GM18499 (cell line): ENCODE measurements around the gene C19orf38.
A peak's percentile ranks its signal among the peaks of the same experiment; 100 is the strongest.
"Not testable (repeated sequence)": the region's sequence is repeated elsewhere in the genome, so short reads cannot be mapped to it uniquely, and the experiment has no call there.

ENCODE experiments used
- ATAC-seq: cut with Tn5 transposase; IDR thresholded peaks from one replicate; pipeline ENCODE4 v1.9.1; 2021; ENCODE audit warnings: moderate number of reproducible peaks; ENCODE audit not compliant: insufficient read depth, unreplicated experiment

Gene C19orf38

GRCh38 chr19:10870955-10871603 is 22.9 kb downstream of the C19orf38 start, which contains the start of gene CARM1:
TSS of gene CARM1 (plus strand) at chr19:10871553. CDS start at chr19:10871703, 150 bp downstream.
- ATAC-seq, result peak; percentile 38

DNA sequence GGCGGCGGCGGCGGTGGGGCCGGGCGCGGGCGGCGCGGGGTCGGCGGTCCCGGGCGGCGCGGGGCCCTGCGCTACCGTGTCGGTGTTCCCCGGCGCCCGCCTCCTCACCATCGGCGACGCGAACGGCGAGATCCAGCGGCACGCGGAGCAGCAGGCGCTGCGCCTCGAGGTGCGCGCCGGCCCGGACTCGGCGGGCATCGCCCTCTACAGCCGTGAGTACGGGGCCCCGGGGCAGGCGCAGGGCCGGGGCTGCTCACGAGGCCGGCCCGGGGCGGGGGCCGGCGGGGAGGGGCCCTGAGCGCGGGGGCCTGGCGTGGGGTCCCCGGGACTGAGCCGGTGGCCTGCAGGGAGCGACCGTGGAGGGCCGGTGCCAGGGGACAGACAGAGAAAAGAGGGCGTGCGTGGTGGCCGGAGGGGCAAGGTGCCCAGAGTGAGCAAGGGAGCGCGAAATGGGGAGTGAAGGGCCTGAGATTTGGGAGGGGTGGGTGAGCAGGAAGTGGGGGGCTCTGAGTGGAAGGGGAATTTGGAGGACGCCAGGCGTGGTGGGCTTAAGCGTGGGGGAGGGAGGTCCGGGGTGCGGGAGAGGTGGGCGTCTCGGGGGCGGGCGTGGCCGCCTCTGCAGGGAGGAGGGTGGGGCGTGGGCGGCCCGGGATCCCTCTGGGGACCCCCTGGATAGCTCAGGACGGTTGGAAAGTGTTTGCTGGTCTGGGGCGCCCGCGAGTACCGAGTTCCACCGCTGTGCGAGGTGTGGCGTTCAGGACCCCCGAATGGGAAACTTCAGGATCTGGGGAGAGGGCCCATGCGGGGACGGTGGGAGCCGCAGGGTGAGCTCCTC is 23.7 kb downstream of the C19orf38 start:
- ATAC-seq, result no peak

GRCh38 chr19:10872546-10873107 is 24.4 kb downstream of the C19orf38 start:
- no peak for ATAC-seq

- ATAC-seq, result no peak
Observed at GRCh38 chr19:10874024-10874423, 25.8 kb downstream of the C19orf38 start.

- ATAC-seq, result no peak
Observed at GRCh38 chr19:10876459-10877240, 28.4 kb downstream of the C19orf38 start.

DNA sequence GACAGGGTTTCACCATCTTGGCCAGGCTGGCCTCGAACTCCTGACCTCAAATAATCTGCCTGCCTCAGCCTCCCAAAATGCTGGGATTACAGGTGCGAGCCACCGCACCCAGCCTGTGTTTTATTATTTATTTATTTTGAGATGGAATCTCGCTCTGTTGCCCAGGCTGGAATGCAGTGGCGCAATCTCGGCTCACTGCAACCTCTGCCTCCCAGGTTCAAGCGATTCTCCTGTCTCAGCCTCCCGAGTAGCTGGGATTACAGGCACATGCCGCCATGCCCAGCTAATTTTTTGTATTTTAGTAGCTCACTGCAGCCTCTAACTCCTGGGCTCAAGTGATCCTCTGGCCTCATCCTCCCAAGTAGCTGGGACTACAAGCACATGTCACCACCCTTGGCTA is 29.4 kb downstream of the C19orf38 start:
- ATAC-seq, result not testable (repeated sequence)

- no peak for ATAC-seq
Observed at GRCh38 chr19:10878253-10878652, 30.0 kb downstream of the C19orf38 start.

- ATAC-seq, result no peak
Observed at GRCh38 chr19:10881403-10882107, 33.3 kb downstream of the C19orf38 start.

DNA sequence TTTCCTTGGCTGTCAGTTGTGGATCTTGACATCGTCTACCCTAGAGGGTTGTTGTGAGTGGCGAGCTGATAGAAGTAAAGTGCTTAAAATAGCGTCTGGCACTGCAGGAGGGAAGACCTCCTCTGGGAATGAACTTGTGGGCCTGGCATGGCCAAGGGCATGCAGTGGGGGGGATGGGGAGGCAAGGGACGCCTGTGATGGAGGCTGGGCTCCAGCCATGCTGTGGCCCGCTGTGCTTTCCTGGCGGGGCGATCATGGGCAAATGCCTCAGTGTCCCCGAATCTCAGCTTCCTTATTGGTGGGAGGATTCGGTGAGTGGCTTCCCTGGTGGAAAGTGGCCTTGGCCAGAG is 33.9 kb downstream of the C19orf38 start:
- ATAC-seq, result no peak

GRCh38 chr19:10884274-10884673 is 36.1 kb downstream of the C19orf38 start:
- no peak for ATAC-seq

DNA sequence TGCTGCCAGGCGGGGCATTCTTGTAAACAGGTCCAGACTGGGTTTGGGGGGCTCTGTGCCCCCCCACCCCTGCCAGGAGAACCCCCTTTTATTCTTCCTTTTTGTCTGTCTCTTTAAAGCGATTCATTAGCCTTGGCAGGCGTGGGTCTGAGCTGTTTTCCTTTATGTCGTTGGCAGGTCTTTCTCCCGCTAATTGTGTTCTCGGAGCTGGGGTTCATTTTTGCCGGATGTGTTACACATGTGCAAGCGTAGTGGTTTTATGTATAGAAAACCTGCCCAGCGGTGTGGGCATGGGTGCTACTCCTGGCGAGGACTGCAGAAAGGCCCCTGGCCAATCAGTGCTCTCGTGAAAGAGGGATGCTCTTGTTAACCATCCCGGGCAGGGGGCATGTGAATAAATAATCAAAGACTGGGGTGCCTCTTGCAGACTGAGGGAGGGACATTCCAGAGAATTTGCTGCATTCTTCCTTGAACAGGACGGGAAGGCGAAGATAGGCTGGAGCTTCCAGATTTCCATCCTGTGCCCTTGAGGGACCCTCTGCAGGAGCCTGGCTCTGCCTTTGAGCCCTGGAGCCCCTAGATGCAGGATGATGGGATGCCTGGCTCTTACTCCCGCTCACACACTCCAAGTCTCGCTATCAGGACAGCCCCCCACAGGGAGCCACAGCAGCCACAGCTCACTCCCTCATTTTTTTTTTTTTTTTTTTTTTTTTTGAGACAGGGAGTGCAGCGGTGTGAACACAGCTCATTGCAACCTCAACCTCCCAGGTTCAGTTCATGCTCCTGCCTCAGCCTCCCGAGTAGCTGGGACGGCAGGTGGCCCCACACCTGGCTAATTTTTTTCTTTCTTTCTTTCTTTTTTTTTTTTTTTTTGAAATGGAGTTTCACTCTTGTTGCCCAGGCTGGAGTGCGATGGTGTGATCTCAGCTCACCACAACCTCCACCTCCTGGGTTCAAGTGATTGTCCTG is 37.3 kb downstream of the C19orf38 start:
- no peak for ATAC-seq

DNA sequence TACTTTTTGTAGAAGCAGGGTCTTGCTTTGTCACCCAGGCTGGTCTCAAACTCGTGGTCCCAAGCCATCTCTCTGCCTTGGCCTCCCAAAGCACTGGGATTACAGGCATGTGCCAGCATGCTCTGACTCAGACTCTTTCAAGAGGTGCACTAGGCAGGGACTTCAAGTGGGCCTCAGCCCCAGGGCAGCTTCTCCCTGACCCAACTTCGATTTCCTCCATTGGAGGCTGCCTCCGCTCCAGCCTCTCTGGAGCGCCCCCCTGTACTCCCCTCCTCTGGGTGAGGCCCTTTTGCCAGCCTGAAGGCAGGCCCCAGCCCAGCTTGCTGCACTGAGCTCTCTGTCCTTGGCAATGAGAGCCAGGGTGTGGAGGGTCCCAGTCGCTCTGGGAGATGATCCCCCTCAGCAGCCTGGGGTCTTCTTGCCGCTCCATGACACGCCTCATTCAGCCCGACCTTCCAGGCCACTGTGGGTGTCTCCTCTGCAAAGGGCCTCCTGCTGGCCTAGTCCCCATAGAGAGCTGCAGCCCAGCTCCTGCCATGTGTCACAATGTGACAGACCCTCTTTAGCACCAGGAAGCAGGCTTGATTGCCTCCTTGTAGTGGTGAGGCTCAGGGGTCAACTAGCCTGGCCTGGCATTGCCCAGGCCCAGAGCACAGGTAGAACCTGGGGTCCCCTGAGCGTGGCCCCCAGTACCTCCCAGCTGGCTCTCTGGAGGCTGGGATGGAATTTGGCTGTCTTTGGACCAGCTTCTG is 39.6 kb downstream of the C19orf38 start:
- ATAC-seq, result no peak

DNA sequence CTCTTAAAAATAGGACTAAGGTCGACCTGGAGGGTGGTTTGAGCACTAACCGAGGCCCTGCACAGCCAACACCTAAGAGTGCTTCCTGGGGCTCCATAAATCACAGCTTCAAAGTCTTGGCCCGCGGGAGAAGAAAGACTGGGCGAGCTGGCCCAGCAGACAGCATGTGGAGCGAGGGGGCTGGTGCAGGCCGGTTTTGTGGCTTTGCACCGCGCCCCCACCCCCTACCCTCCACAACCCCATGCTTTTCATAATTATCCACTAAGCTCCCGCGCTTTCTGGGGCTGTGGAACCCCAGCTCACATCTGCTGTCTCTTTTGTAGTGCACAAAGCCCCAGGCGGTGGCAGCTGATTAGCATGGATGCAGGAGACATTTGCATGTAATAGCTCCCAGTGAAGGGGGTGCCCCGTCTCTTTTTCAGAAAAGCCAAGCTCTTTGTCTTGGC is 40.2 kb downstream of the C19orf38 start:
- no peak for ATAC-seq

DNA sequence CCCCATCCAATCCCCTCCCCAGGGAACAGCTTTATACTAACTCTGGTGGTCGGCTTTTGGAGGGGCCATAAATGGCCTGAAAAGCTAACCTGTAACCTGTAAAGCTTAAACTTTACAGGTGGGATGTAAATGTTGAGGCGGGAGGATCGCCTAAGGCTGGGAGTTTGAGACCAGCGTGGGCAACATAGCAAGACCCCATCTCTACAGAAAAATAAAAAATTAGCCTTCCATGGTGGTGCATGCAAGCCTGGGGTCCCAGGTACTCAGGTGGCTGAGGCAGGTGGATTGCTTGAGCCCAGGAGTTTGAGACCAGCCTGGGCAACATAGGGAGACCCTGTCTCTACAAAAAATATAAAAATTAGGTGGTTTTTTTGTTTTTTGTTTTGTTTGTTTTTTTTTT is 41.7 kb downstream of the C19orf38 start:
- ATAC-seq, result no peak

- no peak for ATAC-seq
Observed at GRCh38 chr19:10891405-10892086, 43.3 kb downstream of the C19orf38 start.

DNA sequence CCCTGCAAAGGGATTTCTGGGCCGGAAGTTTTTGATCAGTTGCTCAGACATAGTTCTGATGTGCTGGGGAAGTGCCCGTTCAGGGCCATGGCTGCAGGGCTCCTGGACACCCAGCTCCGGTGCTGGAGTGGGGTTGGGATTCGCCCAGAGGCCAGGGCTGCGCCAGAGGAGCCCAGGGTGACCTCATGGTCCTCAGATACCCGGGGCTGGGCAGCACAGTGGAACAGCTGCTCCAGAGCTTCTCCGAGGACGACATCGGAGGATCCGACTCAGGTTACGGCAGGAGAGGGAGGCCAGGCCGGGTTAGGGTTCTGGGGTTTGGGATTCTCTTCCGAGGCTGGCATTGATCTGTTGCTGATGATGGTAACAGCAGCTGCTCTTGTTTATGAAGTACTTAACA is 44.0 kb downstream of the C19orf38 start:
- no peak for ATAC-seq

DNA sequence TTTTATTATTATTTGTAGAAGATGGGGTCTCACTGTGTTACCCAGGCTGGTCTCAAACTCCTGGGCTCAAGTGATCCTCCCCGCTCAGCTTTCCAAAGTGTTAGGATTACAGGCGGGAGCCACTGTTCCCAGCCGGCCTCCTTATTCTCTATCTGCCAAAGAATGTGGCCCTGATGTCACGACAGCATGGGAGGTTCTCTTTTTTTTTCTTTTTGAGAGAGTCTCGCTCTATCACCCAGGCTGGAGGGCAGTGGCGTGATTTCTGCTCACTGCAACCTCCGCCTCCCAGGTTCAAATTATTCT is 46.6 kb downstream of the C19orf38 start:
- no peak for ATAC-seq

GRCh38 chr19:10895363-10895762 is 47.1 kb downstream of the C19orf38 start:
- ATAC-seq, result no peak
